CD4-positive, alpha-beta T cell (primary cell): ENCODE measurements around the gene SATB2. TPM values are rescaled to one million over a fixed set of nuclear protein-coding genes. Genes with fewer than 3 reads are reported as not detected.

Experiments
- ATAC-seq: fragments of 200-7000 bp; cut with Tn5 transposase; one replicate; pipeline ENCODE4 v1.10.0; 2022; ENCODE audit warnings: mild to moderate bottlenecking; ENCODE audit not compliant: poor library complexity
- CTCF ChIA-PET: fragments of 350-600 bp; sonication (Branson Sonifier 250); formaldehyde crosslinking; loops from one replicate; lab custom pipeline; 2021; ENCODE audit warnings: antibody characterized with exemption, inconsistent platforms; lab: Charles Lee
- POLR2A ChIA-PET: fragments of 350-600 bp; sonication (Branson Sonifier 250); formaldehyde crosslinking; loops from one replicate; lab custom pipeline; 2021; ENCODE audit warnings: antibody characterized with exemption, inconsistent platforms; lab: Charles Lee
- DNase-seq, 14 experiments: peaks; one replicate each; pipeline ENCODE4 v3.0.0-alpha.2; 2013 to 2020; ENCODE audit warnings: mixed read lengths in 2 of 14
- H3K27ac ChIP-seq, 2 donors: one replicate each; pipeline versions ENCODE4 v1.5.1 to v1.7.0; 2013; ENCODE audit warnings: low read length in 2 of 2, low read depth in 1 of 2, mild to moderate bottlenecking in 1 of 2
- H3K27me3 ChIP-seq, 2 experiments: 1 replicate in 1 of 2; 2 replicates in 1 of 2; pipeline versions ENCODE4 v1.6.1 to v1.7.0; 2013; ENCODE audit warnings: low read length in 2 of 2, control low read depth in 1 of 2, mild to moderate bottlenecking in 1 of 2, moderate library complexity in 1 of 2; ENCODE audit not compliant: insufficient read depth in 2 of 2, control insufficient read depth in 1 of 2
- H3K36me3 ChIP-seq: one replicate; pipeline ENCODE4 v1.6.1; 2013; ENCODE audit warnings: low read length, control low read depth; ENCODE audit not compliant: insufficient read depth
- H3K4me1 ChIP-seq: one replicate; pipeline ENCODE4 v1.6.1; 2013; ENCODE audit warnings: low read length, control low read depth; ENCODE audit not compliant: insufficient read depth
- H3K4me3 ChIP-seq: one replicate; pipeline ENCODE4 v1.5.1; 2013; ENCODE audit warnings: mild to moderate bottlenecking, low read length, moderate library complexity
- H3K9me3 ChIP-seq, 2 experiments: 1 replicate in 1 of 2; 2 replicates in 1 of 2; pipeline versions ENCODE4 v1.6.1 to v1.7.0; 2013; ENCODE audit warnings: low read length in 2 of 2, mild to moderate bottlenecking in 2 of 2, control low read depth in 1 of 2, moderate library complexity in 1 of 2; ENCODE audit not compliant: control insufficient read depth in 1 of 2, insufficient read depth in 1 of 2
- H3K27ac Mint-ChIP-seq: one replicate; pipeline ENCODE4 v1.8.0; 2020; ENCODE audit warnings: mixed read lengths
- H3K27me3 Mint-ChIP-seq: one replicate; pipeline ENCODE4 v1.8.0; 2021; ENCODE audit warnings: mixed read lengths
- H3K36me3 Mint-ChIP-seq: one replicate; pipeline ENCODE4 v1.8.0; 2021; ENCODE audit warnings: low read depth, mixed read lengths
- H3K4me1 Mint-ChIP-seq: one replicate; pipeline ENCODE4 v1.8.0; 2021; ENCODE audit warnings: low read depth, mixed read lengths
- H3K4me3 Mint-ChIP-seq: one replicate; pipeline ENCODE4 v1.8.0; 2020; ENCODE audit warnings: mild to moderate bottlenecking, mixed read lengths
- H3K9me3 Mint-ChIP-seq: one replicate; pipeline ENCODE4 v1.8.0; 2020; ENCODE audit warnings: mixed read lengths
- intact Hi-C, 2 experiments: fragments of 100-400 bp; cut with DNase I in 1 of 2; cut with micrococcal nuclease in 1 of 2; formaldehyde crosslinking; loops; one replicate each; pipeline versions ENCODE4 v1.15.1 to v1.9.0; 2023 to 2025; cut with DNase I, micrococcal nuclease
- total RNA-seq, 174 experiments: library from RNA in 2 of 174; stranded (reverse) in 2 of 174; gene quantifications; one replicate each; pipeline ENCODE4 v1.2.3 and lab custom pipeline; 2021 to 2026
- TF ChIP-seq, protein P1 (sequence below): fragments of 200-600 bp; IDR thresholded peaks from one replicate; pipeline ENCODE4 v1.8.0; 2022; ENCODE audit warnings: antibody characterized with exemption, mild to moderate bottlenecking

SATB2 gene
- total RNA-seq, 2 experiments from 2014 or later: not detected

DNA sequence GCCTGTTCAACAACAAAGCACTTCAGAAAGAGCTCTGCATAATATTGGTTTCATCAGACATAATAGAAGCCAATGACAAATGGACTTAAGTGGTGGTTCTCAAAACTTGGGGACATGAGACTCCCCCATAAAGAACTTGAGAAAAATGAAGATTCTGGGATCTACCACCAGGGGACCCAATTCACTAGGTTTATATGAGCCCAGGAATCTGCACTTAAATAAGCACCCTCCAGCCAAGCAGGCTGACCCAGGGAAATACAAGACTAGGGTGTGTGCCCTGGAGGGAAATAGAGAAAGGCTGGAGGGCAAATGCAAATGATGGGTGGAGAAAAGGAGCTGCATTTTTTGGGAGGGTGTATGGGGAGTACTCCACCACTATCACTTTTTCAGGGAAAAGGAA, 52.5 kb downstream of the SATB2 start:
- intact Hi-C loops: no loop called here
- no peak overlapping the region for H3K4me3 ChIP-seq
- H3K27ac ChIP-seq: no peak overlapping the region
- POLR2A ChIA-PET: no interaction called here
- no peaks in the 10 kb centered on the region for H3K4me1 Mint-ChIP-seq
- H3K36me3 ChIP-seq: no peaks in the 10 kb centered on the region
- H3K36me3 Mint-ChIP-seq: no peaks in the 10 kb centered on the region
- H3K27me3 ChIP-seq: no peaks in the 10 kb centered on the region
- H3K27ac Mint-ChIP-seq: no peak overlapping the region
- DNase-seq (no peak), ATAC-seq (no peak)
- CTCF ChIA-PET: no interaction called here
- TF ChIP-seq, protein P1, sequence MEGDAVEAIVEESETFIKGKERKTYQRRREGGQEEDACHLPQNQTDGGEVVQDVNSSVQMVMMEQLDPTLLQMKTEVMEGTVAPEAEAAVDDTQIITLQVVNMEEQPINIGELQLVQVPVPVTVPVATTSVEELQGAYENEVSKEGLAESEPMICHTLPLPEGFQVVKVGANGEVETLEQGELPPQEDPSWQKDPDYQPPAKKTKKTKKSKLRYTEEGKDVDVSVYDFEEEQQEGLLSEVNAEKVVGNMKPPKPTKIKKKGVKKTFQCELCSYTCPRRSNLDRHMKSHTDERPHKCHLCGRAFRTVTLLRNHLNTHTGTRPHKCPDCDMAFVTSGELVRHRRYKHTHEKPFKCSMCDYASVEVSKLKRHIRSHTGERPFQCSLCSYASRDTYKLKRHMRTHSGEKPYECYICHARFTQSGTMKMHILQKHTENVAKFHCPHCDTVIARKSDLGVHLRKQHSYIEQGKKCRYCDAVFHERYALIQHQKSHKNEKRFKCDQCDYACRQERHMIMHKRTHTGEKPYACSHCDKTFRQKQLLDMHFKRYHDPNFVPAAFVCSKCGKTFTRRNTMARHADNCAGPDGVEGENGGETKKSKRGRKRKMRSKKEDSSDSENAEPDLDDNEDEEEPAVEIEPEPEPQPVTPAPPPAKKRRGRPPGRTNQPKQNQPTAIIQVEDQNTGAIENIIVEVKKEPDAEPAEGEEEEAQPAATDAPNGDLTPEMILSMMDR: no peak
- no peaks in the 10 kb centered on the region for H3K9me3 ChIP-seq
- H3K4me3 Mint-ChIP-seq: no peak overlapping the region
- no peaks in the 10 kb centered on the region for H3K9me3 Mint-ChIP-seq
- no peaks in the 10 kb centered on the region for H3K4me1 ChIP-seq
- peaks cover 25% of the 10 kb centered on the region for H3K27me3 Mint-ChIP-seq

DNA sequence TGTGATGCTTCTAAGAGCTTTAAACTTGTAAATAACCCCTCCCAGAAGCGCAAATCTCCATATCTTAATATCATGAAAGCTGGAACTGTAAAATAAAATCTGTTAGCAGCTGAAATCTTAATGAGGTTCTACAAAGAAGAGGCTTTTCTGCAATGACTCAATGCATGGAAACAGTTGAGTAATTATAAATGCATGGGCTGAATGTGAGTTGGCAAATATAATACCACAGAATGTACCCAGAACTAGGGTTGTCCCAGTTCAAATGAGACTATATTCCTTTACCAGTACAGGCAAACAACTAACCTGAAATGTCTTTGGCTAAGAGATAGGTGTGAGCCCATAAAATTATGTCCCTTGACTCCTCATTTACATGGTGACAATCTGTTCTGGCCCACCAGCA, 52.9 kb downstream of the SATB2 start:
- CTCF ChIA-PET: no interaction called here

DNA sequence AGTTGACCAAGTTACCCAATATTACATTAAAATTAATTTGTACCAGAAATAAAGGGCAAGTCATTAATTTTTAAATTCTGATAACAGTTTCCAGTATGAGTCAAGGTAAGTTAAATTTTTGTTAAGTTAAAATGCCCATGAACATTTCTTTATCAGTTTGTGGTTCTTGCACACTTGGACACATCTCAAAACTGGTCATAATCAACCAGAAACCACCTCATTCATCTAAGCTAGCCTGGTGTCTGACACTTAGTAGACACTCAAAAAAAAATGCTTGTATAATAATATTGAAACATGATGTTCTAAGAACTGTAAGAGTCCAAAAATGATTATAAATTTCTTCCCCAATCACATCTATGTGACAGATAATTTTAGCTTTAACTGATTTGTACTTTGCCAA, 62.4 kb downstream of the SATB2 start:
- Histone ChIP-seq H3K27me3 (peaks cover 2 to 14% of the 10 kb centered on the region in 2 experiments), H3K9me3 (no peaks in the 10 kb centered on the region), H3K36me3 (no peaks in the 10 kb centered on the region), H3K27ac (no peak overlapping the region), H3K4me3 (no peak overlapping the region), H3K4me1 (no peaks in the 10 kb centered on the region)
- CTCF ChIA-PET: interaction anchor here (1.1 kb wide), 1 partner anchor 378 kb away, joined by 3 read pairs; no protein-coding TSS in a partner anchor
- no peak overlapping the region for H3K4me3 Mint-ChIP-seq
- ATAC-seq: no peak
- no peaks in the 10 kb centered on the region for H3K36me3 Mint-ChIP-seq
- DNase-seq: no peak
- H3K27ac Mint-ChIP-seq: no peak overlapping the region
- no peaks in the 10 kb centered on the region for H3K4me1 Mint-ChIP-seq
- TF ChIP-seq, protein P1: no peak
- peaks cover 34% of the 10 kb centered on the region for H3K27me3 Mint-ChIP-seq
- intact Hi-C loops: no loop called here
- H3K9me3 Mint-ChIP-seq: no peaks in the 10 kb centered on the region
- POLR2A ChIA-PET: no interaction called here

More for the DNA sequence above, 52.9 kb downstream of the SATB2 start:
- H3K27me3 Mint-ChIP-seq: peaks cover 28% of the 10 kb centered on the region
- no peak overlapping the region for H3K4me3 Mint-ChIP-seq
- H3K27me3 ChIP-seq: no peaks in the 10 kb centered on the region
- H3K9me3 Mint-ChIP-seq: no peaks in the 10 kb centered on the region
- H3K4me1 ChIP-seq: no peaks in the 10 kb centered on the region
- TF ChIP-seq, protein P1: no peak
- intact Hi-C loops: no loop called here
- H3K27ac ChIP-seq: no peak overlapping the region
- no peaks in the 10 kb centered on the region for H3K4me1 Mint-ChIP-seq
- H3K36me3 ChIP-seq: no peaks in the 10 kb centered on the region
- POLR2A ChIA-PET: no interaction called here
- DNase-seq (no peak), ATAC-seq (no peak)
- no peaks in the 10 kb centered on the region for H3K9me3 ChIP-seq
- H3K27ac Mint-ChIP-seq: no peak overlapping the region
- H3K4me3 ChIP-seq: no peak overlapping the region
- H3K36me3 Mint-ChIP-seq: no peaks in the 10 kb centered on the region
